Measurements from ENCODE around the gene PPP1R13L. TPM values are rescaled to one million over a fixed set of nuclear protein-coding genes. Genes with fewer than 3 reads are reported as not detected.
"Not testable (repeated sequence)": the region's sequence is repeated elsewhere in the genome, so short reads cannot be mapped to it uniquely, and the experiment has no call there.

PPP1R13L gene
- total RNA-seq, 3 donors from 2014 or later = 3.4 to 45.1 (median 34.7) TPM

- no peak for TF ChIP-seq POLR2AphosphoS5 (IDR thresholded peaks at IDR 0.05)
- TF ChIP-seq POLR2A (IDR thresholded peaks at IDR 0.05) = no peak
- TF ChIP-seq, protein P1, sequence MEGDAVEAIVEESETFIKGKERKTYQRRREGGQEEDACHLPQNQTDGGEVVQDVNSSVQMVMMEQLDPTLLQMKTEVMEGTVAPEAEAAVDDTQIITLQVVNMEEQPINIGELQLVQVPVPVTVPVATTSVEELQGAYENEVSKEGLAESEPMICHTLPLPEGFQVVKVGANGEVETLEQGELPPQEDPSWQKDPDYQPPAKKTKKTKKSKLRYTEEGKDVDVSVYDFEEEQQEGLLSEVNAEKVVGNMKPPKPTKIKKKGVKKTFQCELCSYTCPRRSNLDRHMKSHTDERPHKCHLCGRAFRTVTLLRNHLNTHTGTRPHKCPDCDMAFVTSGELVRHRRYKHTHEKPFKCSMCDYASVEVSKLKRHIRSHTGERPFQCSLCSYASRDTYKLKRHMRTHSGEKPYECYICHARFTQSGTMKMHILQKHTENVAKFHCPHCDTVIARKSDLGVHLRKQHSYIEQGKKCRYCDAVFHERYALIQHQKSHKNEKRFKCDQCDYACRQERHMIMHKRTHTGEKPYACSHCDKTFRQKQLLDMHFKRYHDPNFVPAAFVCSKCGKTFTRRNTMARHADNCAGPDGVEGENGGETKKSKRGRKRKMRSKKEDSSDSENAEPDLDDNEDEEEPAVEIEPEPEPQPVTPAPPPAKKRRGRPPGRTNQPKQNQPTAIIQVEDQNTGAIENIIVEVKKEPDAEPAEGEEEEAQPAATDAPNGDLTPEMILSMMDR (IDR thresholded peaks at IDR 0.05) = no peak
- H3K9me3 ChIP-seq = no peaks in the 10 kb centered on the region
- DNase-seq (ENCODE audit: low spot score in 2 of 2) = peak in 1 of 2 donors; percentile 33
- no peaks in the 10 kb centered on the region for H3K4me1 ChIP-seq
- intact Hi-C loops (cut with DNase I; ENCODE audit: low total_unique reads) = no loop called here
- H3K36me3 ChIP-seq = no peaks in the 10 kb centered on the region
- peaks cover 0 to 11% of the 10 kb centered on the region in 2 donors for H3K27me3 ChIP-seq
- peak overlapping the region; percentile 71 to 78 for H3K27ac ChIP-seq
- H3K4me3 ChIP-seq = peak overlapping the region in 2 of 3 donors; percentile 63 to 74
Observed at GRCh38 chr19:45340899-45341453, 63.9 kb downstream of the PPP1R13L start.

DNA sequence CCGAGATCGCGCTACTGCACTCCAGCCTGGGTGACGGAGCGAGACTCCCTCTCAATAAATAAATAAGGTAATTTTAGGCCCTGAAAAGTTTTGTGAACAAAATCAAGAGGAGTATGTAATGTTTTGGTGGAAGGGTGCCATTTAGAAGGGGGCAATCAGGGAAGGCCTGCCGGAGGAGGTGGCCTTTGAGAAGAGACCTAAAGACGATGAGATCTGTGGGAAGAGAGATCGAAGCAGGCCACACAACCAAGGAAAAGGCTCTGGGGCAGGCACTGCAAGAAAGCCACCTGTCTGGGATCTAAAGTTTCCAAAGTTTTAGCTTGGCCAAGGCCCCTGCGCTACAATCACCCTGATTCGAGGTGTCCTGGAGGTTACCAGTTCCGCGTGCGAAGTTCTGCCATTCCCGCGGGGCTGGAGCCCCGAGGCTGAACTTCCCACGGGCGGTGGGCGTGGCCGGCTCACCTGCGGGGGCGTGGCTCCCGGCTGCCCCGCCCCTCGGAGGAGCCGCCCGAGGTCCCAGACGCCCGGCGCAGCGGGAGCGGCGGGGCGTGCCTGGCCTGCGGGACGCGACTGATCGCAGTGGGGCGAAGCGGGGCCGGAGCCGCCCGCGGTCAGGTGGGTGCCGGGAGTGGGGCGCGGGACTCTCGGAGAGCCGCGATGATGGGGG, 64.5 kb downstream of the PPP1R13L start, which contains the start of gene KLC3:
Gene KLC3, plus strand, starts transcription at position 519 of the 667 bp plus-strand sequence. CDS start 4,792 bp downstream, outside the sequence.
- intact Hi-C loops (cut with DNase I; ENCODE audit: low total_unique reads) = no loop called here
- Histone ChIP-seq H3K9me3 (no peaks in the 10 kb centered on the region), H3K27me3 (peaks cover 0 to 11% of the 10 kb centered on the region in 2 donors)

GRCh38 chr19:45339629-45340028, 65.2 kb downstream of the PPP1R13L start:
- H3K27ac ChIP-seq = no peak overlapping the region
- H3K9me3 ChIP-seq = no peaks in the 10 kb centered on the region
- no peak for TF ChIP-seq POLR2A (IDR thresholded peaks at IDR 0.05)
- intact Hi-C loops (cut with DNase I; ENCODE audit: low total_unique reads) = no loop called here
- no peak for DNase-seq (ENCODE audit: low spot score in 2 of 2)
- H3K36me3 ChIP-seq = no peaks in the 10 kb centered on the region
- peaks cover 0 to 11% of the 10 kb centered on the region in 2 donors for H3K27me3 ChIP-seq
- H3K4me1 ChIP-seq = no peaks in the 10 kb centered on the region
- no peak overlapping the region for H3K4me3 ChIP-seq

More for the DNA sequence above, 64.5 kb downstream of the PPP1R13L start, which contains the start of gene KLC3:
- Histone ChIP-seq H3K4me3 (peak within 1 kb of the TSS in 2 of 3 donors; percentile 63 to 74), H3K4me1 (no peaks in the 10 kb centered on the region), H3K27ac (peak within 1 kb of the TSS; percentile 71 to 78), H3K36me3 (no peaks in the 10 kb centered on the region)
- DNase-seq (ENCODE audit: low spot score in 2 of 2) = no peak
- TF ChIP-seq, protein P1 (IDR thresholded peaks at IDR 0.05) = no peak
- TF ChIP-seq POLR2AphosphoS5 (IDR thresholded peaks at IDR 0.05) = peak in 1 of 3 donors; percentile 49

DNA sequence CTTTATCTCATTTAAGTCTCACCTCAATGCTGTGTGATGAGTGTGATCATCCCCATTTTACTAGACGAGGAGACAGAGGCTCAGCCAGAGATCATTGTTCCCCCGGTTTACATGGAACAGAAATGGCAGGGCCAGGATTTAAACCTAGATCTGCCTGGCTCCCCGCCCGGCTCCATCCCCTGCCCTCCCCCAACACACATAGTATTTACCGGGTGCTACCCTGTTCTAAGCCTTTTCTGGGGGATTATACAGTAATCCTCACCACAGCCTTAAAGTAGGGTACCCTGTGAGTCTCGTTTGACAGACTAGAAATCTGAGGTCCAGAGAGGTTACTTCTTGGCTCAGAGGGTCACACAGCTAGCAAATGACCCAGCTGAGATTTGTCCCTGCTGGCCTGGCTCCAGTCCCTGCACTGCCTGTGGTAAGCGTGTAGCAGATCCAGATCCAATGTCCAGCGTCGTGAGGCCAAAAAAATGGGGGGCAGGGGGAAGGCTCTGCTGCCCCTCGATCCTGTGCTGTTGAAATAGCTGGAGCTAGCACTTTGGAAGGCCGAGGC, 68.1 kb downstream of the PPP1R13L start:
- H3K27ac ChIP-seq = no peak overlapping the region
- no peak overlapping the region for H3K4me3 ChIP-seq
- TF ChIP-seq, protein P1 (IDR thresholded peaks at IDR 0.05) = no peak
- no peak for TF ChIP-seq POLR2AphosphoS5 (IDR thresholded peaks at IDR 0.05)
- TF ChIP-seq POLR2A (IDR thresholded peaks at IDR 0.05) = no peak
- H3K36me3 ChIP-seq = no peaks in the 10 kb centered on the region
- intact Hi-C loops (cut with DNase I; ENCODE audit: low total_unique reads) = no loop called here
- no peaks in the 10 kb centered on the region for H3K9me3 ChIP-seq
- no peaks in the 10 kb centered on the region for H3K4me1 ChIP-seq
- H3K27me3 ChIP-seq = peaks cover 0 to 11% of the 10 kb centered on the region in 2 donors
- no peak for DNase-seq (ENCODE audit: low spot score in 2 of 2)

DNA sequence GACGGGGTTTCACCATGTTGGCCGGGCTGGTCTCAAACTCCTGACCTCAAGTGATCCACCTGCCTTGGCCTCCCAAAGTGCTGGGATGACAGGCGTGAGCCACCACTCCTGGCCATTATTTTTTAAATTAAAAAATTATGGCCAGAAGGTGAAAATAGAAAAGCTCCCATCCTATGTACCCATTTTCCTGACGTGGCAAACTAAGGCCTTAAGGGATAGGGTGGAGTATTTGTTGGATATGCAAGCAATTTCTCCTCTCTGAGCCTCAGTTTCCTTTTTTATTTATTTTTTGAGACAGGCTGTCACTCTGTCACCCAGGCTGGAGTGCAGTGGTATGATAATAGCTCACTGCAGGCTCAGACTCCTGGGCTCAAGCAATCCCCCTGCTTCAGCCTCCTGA, 70.0 kb downstream of the PPP1R13L start:
- DNase-seq (ENCODE audit: low spot score in 2 of 2); intact Hi-C loops (cut with DNase I; ENCODE audit: low total_unique reads); H3K4me1 ChIP-seq; H3K36me3 ChIP-seq; H3K27me3 ChIP-seq; H3K4me3 ChIP-seq; H3K9me3 ChIP-seq; H3K27ac ChIP-seq: not testable (repeated sequence)
